Ramos (cell line): ENCODE data around the gene TTC39C.

Experiments
- in situ Hi-C: fragments of 300-500 bp; cut with MboI; formaldehyde crosslinking; loops from one replicate; pipeline ENCODE4 v1.14.3; 2022; ENCODE audit warnings: low sequenced_read_pairs; ENCODE audit not compliant: unreplicated experiment

TTC39C gene

GRCh38 chr18:24170360-24170759 is 155.8 kb downstream of the TTC39C start:
- in situ Hi-C loops = no loop called here

- in situ Hi-C loops = no loop called here
These were observed 159.4 kb downstream of the TTC39C start for GRCh38 chr18:24173997-24174396.

- in situ Hi-C loops = no loop called here
These were observed 162.3 kb downstream of the TTC39C start for GRCh38 chr18:24176727-24177416.

GRCh38 chr18:24177499-24178133 is 163.1 kb downstream of the TTC39C start:
- in situ Hi-C loops = no loop called here

GRCh38 chr18:24180048-24180447 is 165.5 kb downstream of the TTC39C start:
- in situ Hi-C loops = no loop called here

GRCh38 chr18:24181806-24182205 is 167.3 kb downstream of the TTC39C start:
- in situ Hi-C loops = no loop called here
